GM18907 (cell line): Measurements from ENCODE around the gene MCAM.

Source experiments
- ATAC-seq: cut with Tn5 transposase; IDR thresholded peaks from one replicate; pipeline ENCODE4 v1.9.1; 2021; ENCODE audit warnings: mild to moderate bottlenecking, moderate library complexity; ENCODE audit not compliant: unreplicated experiment

Gene MCAM

GRCh38 chr11:119316729-119317591, at the start of gene MCAM:
TSS of gene MCAM (minus strand) at chr11:119317130. CDS start at chr11:119317101, 29 bp downstream.
- no peak for ATAC-seq

GRCh38 chr11:119365071-119365591, 48.2 kb upstream of the MCAM start:
- no peak for ATAC-seq

GRCh38 chr11:119363851-119364590, 47.1 kb upstream of the MCAM start:
- no peak for ATAC-seq

GRCh38 chr11:119363081-119363850, 46.3 kb upstream of the MCAM start:
- ATAC-seq, result no peak

GRCh38 chr11:119362741-119363080, 45.8 kb upstream of the MCAM start:
- no peak for ATAC-seq

GRCh38 chr11:119361941-119362725, 45.2 kb upstream of the MCAM start:
- no peak for ATAC-seq

- no peak for ATAC-seq
Observed at GRCh38 chr11:119361056-119361787, 44.3 kb upstream of the MCAM start.

GRCh38 chr11:119359365-119360214, 42.7 kb upstream of the MCAM start:
- no peak for ATAC-seq

GRCh38 chr11:119357074-119357473, 40.1 kb upstream of the MCAM start:
- no peak for ATAC-seq

- peak; percentile 68 for ATAC-seq
Observed at GRCh38 chr11:119356349-119357031, 39.6 kb upstream of the MCAM start.

GRCh38 chr11:119355091-119355843, 38.3 kb upstream of the MCAM start:
- no peak for ATAC-seq

GRCh38 chr11:119352857-119353260, 35.9 kb upstream of the MCAM start:
- ATAC-seq, result no peak

- no peak for ATAC-seq
Observed at GRCh38 chr11:119351232-119351631, 34.3 kb upstream of the MCAM start.

- no peak for ATAC-seq
Observed at GRCh38 chr11:119350302-119350701, 33.4 kb upstream of the MCAM start.

GRCh38 chr11:119347940-119348605, 31.1 kb upstream of the MCAM start:
- ATAC-seq, result no peak

- no peak for ATAC-seq
Observed at GRCh38 chr11:119347242-119347641, 30.3 kb upstream of the MCAM start.

- ATAC-seq, result no peak
Observed at GRCh38 chr11:119346605-119347004, 29.7 kb upstream of the MCAM start, which contains the start of gene MFRP. TSS of gene MFRP (minus strand) at chr11:119346705. CDS start at chr11:119346513, 192 bp downstream.
